CD14-positive monocyte (primary cell): ENCODE data around the gene JAK1. TPM values are rescaled to one million over a fixed set of nuclear protein-coding genes. Genes with fewer than 3 reads are reported as not detected.

ENCODE experiments used
- DNase-seq, 3 donors: peaks; one replicate each; pipeline ENCODE4 v3.0.0-alpha.2; 2011 to 2022
- H2AFZ ChIP-seq: 2 replicates; pipeline ENCODE4 v1.6.0; 2012; ENCODE audit warnings: mild to moderate bottlenecking, low read depth, low read length, inconsistent platforms; ENCODE audit not compliant: insufficient read depth, poor library complexity, severe bottlenecking
- H3K27ac ChIP-seq, 2 donors: 1 replicate in 1 of 2; 2 replicates in 1 of 2; pipeline ENCODE4 v1.5.1; 2012 to 2013; ENCODE audit warnings: low read length in 2 of 2, control low read depth in 1 of 2, inconsistent platforms in 1 of 2, low read depth in 1 of 2, mild to moderate bottlenecking in 1 of 2
- H3K27me3 ChIP-seq, 2 donors: one replicate each; pipeline versions ENCODE4 v1.6.0 to v1.6.1; 2011 to 2013; ENCODE audit warnings: low read length in 2 of 2; ENCODE audit not compliant: control insufficient read depth in 2 of 2, insufficient read depth in 2 of 2
- H3K36me3 ChIP-seq, 2 donors: replicated peaks in 1 of 2; 1 replicate in 1 of 2; 2 replicates in 1 of 2; pipeline versions ENCODE4 v1.5.1 to v1.6.1; 2012 to 2013; ENCODE audit warnings: low read length in 2 of 2, control low read depth in 1 of 2, inconsistent platforms in 1 of 2, mild to moderate bottlenecking in 1 of 2; ENCODE audit not compliant: insufficient read depth in 2 of 2, control insufficient read depth in 1 of 2
- H3K4me1 ChIP-seq, 2 donors: 1 replicate in 1 of 2; 2 replicates in 1 of 2; pipeline versions ENCODE4 v1.5.1 to v1.6.1; 2012 to 2013; ENCODE audit warnings: low read length in 2 of 2, control low read depth in 1 of 2, inconsistent platforms in 1 of 2, mild to moderate bottlenecking in 1 of 2, moderate library complexity in 1 of 2; ENCODE audit not compliant: insufficient read depth in 2 of 2, control insufficient read depth in 1 of 2
- H3K4me2 ChIP-seq: replicated peaks from 2 replicates; pipeline ENCODE3; 2012; ENCODE audit warnings: low read length, moderate library complexity, mild to moderate bottlenecking; ENCODE audit not compliant: poor library complexity, severe bottlenecking; ENCODE audit errors: extremely low read depth
- H3K4me3 ChIP-seq, 3 experiments: fragments of 200-600 bp in 1 of 3; sonication (generic) in 1 of 3; replicated peaks in 1 of 3; 1 replicate in 2 of 3; 2 replicates in 1 of 3; pipeline ENCODE4 v1.5.1; 2011 to 2013; ENCODE audit warnings: low read length in 3 of 3, mild to moderate bottlenecking in 3 of 3, control low read depth in 2 of 3, low read depth in 2 of 3, inconsistent platforms in 1 of 3, moderate library complexity in 1 of 3
- H3K79me2 ChIP-seq: 2 replicates; pipeline ENCODE4 v1.6.0; 2012; ENCODE audit warnings: mild to moderate bottlenecking, control low read depth, inconsistent platforms, low read length, moderate library complexity; ENCODE audit not compliant: insufficient read depth
- H3K9ac ChIP-seq: 2 replicates; pipeline ENCODE4 v1.6.0; 2017; ENCODE audit warnings: low read length, mild to moderate bottlenecking; ENCODE audit not compliant: insufficient read depth, poor library complexity, severe bottlenecking
- H3K9me3 ChIP-seq, 2 donors: replicated peaks in 1 of 2; 1 replicate in 1 of 2; 2 replicates in 1 of 2; pipeline versions ENCODE4 v1.5.1 to v1.6.1; 2012 to 2013; ENCODE audit warnings: low read length in 2 of 2, control low read depth in 1 of 2; ENCODE audit not compliant: control insufficient read depth in 1 of 2, insufficient read depth in 1 of 2
- H4K20me1 ChIP-seq: 2 replicates; pipeline ENCODE4 v1.6.0; 2012; ENCODE audit warnings: mild to moderate bottlenecking, low read length, control low read depth, moderate library complexity; ENCODE audit not compliant: insufficient read depth
- H3K27ac Mint-ChIP-seq, 7 donors: one replicate each; pipeline ENCODE4 v1.8.0; 2020; ENCODE audit warnings: mild to moderate bottlenecking in 7 of 7, mixed read lengths in 7 of 7, moderate library complexity in 6 of 7, inconsistent platforms in 2 of 7
- H3K27me3 Mint-ChIP-seq, 3 donors: one replicate each; pipeline ENCODE4 v1.8.0; 2021 to 2022; ENCODE audit warnings: low read depth in 3 of 3, mild to moderate bottlenecking in 3 of 3, mixed read lengths in 3 of 3, moderate library complexity in 3 of 3, inconsistent platforms in 1 of 3
- H3K36me3 Mint-ChIP-seq, 2 donors: one replicate each; pipeline ENCODE4 v1.8.0; 2020; ENCODE audit warnings: mixed read lengths in 2 of 2, inconsistent platforms in 1 of 2, mild to moderate bottlenecking in 1 of 2
- H3K4me1 Mint-ChIP-seq: one replicate; pipeline ENCODE4 v1.8.0; 2020; ENCODE audit warnings: mild to moderate bottlenecking, mixed read lengths
- H3K4me3 Mint-ChIP-seq, 2 donors: one replicate each; pipeline ENCODE4 v1.8.0; 2020; ENCODE audit warnings: mild to moderate bottlenecking in 2 of 2, mixed read lengths in 2 of 2, moderate library complexity in 1 of 2
- H3K9me3 Mint-ChIP-seq, 7 donors: one replicate each; pipeline ENCODE4 v1.8.0; 2020 to 2022; ENCODE audit warnings: mixed read lengths in 7 of 7, mild to moderate bottlenecking in 6 of 7, moderate library complexity in 6 of 7, inconsistent platforms in 2 of 7
- CTCF ChIP-seq: fragments of 200-600 bp; IDR thresholded peaks from one replicate; pipeline ENCODE4 v1.8.0; 2022; ENCODE audit warnings: antibody characterized with exemption, mild to moderate bottlenecking
- WGBS: methylation state at CpG from one replicate; pipeline ENCODE4 v1.1.5; 2013; ENCODE audit warnings: missing lambda C conversion rate; ENCODE audit not compliant: insufficient coverage; 5-methylcytosine and 5-hydroxymethylcytosine counted together
- intact Hi-C, 2 donors: fragments of 100-400 bp; cut with micrococcal nuclease; formaldehyde crosslinking; loops; one replicate each; pipeline versions ENCODE4 v1.15.0 to v1.15.1; 2023
- polyA plus RNA-seq, 3 donors: library from polyadenylated mRNA; depleted of rRNA in 1 of 3; unstranded in 2 of 3; stranded (reverse) in 1 of 3; fragments of 300-500 nt in 2 of 3; fragments of >200 nt in 1 of 3; fragmentation: Illumina TruSeq in 2 of 3; gene quantifications; 1 replicate in 2 of 3; 2 replicates in 1 of 3; pipeline ENCODE4 v1.2.3, GENCODE V29; 2012 to 2021

Gene JAK1
- polyA plus RNA-seq, 3 donors: 43.1 to 76.2 (median 72.6) TPM

GRCh38 chr1:65009176-65009575 lies 42.8 kb upstream of the JAK1 start:
- intact Hi-C loops: loop anchor here in 1 of 2 donors (10.0 kb wide), 1 partner anchor 74 kb away; no protein-coding TSS in a partner anchor
- no peak overlapping the region for H3K4me3 Mint-ChIP-seq
- no peak for DNase-seq
- Histone ChIP-seq H3K4me2 (no peak overlapping the region), H3K9me3 (peaks cover 0 to 6% of the 10 kb centered on the region in 2 donors), H3K4me1 (peaks cover 5 to 6% of the 10 kb centered on the region in 2 donors), H3K27ac (no peak overlapping the region), H3K27me3 (no peaks in the 10 kb centered on the region), H3K4me3 (no peak overlapping the region), H3K9ac (no peak overlapping the region), H2AFZ (no peak overlapping the region), H3K79me2 (no peaks in the 10 kb centered on the region), H3K36me3 (no peaks in the 10 kb centered on the region), H4K20me1 (peaks cover 14% of the 10 kb centered on the region)
- H3K9me3 Mint-ChIP-seq: peaks cover 0 to 4% (median 0%) of the 10 kb centered on the region in 7 donors
- no CpG with 5 or more reads among the region's 1 CpG for WGBS
- H3K27me3 Mint-ChIP-seq: peaks cover 0 to 8% (median 2%) of the 10 kb centered on the region in 3 donors
- no peak overlapping the region for H3K27ac Mint-ChIP-seq
- peaks cover 26% of the 10 kb centered on the region for H3K4me1 Mint-ChIP-seq
- peaks cover 4 to 5% of the 10 kb centered on the region in 2 donors for H3K36me3 Mint-ChIP-seq
- TF ChIP-seq CTCF: no peak

GRCh38 chr1:65006806-65007205 lies 40.5 kb upstream of the JAK1 start:
- H3K27ac Mint-ChIP-seq: no peak overlapping the region

More at GRCh38 chr1:65006806-65007205, 40.5 kb upstream of the JAK1 start:
- no peak for TF ChIP-seq CTCF
- Histone ChIP-seq H3K4me3 (no peak overlapping the region), H3K27ac (no peak overlapping the region), H2AFZ (no peak overlapping the region), H3K4me1 (peaks cover 18 to 19% of the 10 kb centered on the region in 2 donors), H3K9ac (no peak overlapping the region), H3K9me3 (peaks cover 0 to 6% of the 10 kb centered on the region in 2 donors), H3K36me3 (no peaks in the 10 kb centered on the region), H4K20me1 (peaks cover 14% of the 10 kb centered on the region), H3K79me2 (no peaks in the 10 kb centered on the region), H3K4me2 (no peak overlapping the region), H3K27me3 (peaks cover 0 to 7% of the 10 kb centered on the region in 2 donors)
- WGBS: 100% methylated on average over 1 of the region's 2 CpGs
- DNase-seq: no peak
- no peak overlapping the region for H3K4me3 Mint-ChIP-seq
- H3K9me3 Mint-ChIP-seq: peaks cover 0 to 3% (median 0%) of the 10 kb centered on the region in 7 donors
- intact Hi-C loops: loop anchor here in 1 of 2 donors (10.0 kb wide), 1 partner anchor 72 kb away; no protein-coding TSS in a partner anchor
- peaks cover 33% of the 10 kb centered on the region for H3K4me1 Mint-ChIP-seq
- H3K36me3 Mint-ChIP-seq: peaks cover 4 to 5% of the 10 kb centered on the region in 2 donors
- peaks cover 4 to 16% (median 15%) of the 10 kb centered on the region in 3 donors for H3K27me3 Mint-ChIP-seq
